DMS 273 (cell line): ENCODE results near the gene ERRFI1.
A peak's percentile ranks its signal among the peaks of the same experiment; 100 is the strongest.

Source experiments
- DNase-seq: peaks from one replicate; lab custom pipeline; 2025; ENCODE audit not compliant: unreplicated experiment; lab: John Stamatoyannopoulos, UW

The ERRFI1 gene

GRCh38 chr1:8043621-8044020 is 17.5 kb upstream of the ERRFI1 start:
- DNase-seq: no peak

DNA sequence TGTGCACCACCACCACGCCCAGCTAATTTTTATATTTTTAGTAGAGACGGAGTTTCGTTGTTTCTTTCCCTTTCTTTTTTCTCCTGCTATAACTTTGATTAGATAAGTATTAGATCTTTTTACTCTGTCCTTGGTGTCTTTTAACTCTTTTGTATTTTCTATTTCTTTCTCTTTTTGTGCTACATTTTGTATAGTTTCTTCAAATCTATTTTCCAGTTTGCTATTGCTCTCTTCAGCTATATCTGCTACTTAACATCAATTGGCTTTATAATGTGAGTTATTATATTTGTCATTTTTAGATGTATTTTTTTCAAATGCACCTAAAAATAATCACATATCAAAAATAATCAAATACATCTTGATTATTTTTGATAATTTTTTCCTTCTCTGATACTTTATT is 16.0 kb upstream of the ERRFI1 start:
- DNase-seq: no peak

DNA sequence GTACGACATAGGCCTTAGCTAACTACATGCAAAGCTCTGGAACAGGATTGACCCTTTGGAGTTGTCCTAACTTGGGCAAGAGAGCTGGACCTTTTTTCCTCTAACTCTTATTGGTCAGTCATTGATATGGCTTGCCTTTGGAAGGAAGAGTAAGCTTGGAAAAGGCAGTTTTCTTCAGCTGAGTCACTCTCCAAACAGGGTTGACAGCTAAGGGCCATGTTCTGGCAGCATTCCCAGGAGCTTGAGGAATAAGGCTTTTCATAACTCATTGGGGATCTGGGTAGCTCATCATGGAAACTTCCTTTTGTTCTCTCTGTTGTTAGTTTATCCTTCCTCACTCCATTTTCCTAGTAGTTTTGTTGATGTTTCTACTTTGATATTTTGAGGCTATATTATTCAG is 14.5 kb upstream of the ERRFI1 start:
- DNase-seq: peak; percentile 57

GRCh38 chr1:8039071-8039470 is 13.0 kb upstream of the ERRFI1 start:
- DNase-seq: no peak

- DNase-seq: no peak
These were observed 9.2 kb upstream of the ERRFI1 start for GRCh38 chr1:8035289-8035688.

GRCh38 chr1:8033322-8033721 is 7.2 kb upstream of the ERRFI1 start:
- no peak for DNase-seq

- DNase-seq: no peak
These were observed 6.3 kb upstream of the ERRFI1 start for GRCh38 chr1:8032366-8032910.

DNA sequence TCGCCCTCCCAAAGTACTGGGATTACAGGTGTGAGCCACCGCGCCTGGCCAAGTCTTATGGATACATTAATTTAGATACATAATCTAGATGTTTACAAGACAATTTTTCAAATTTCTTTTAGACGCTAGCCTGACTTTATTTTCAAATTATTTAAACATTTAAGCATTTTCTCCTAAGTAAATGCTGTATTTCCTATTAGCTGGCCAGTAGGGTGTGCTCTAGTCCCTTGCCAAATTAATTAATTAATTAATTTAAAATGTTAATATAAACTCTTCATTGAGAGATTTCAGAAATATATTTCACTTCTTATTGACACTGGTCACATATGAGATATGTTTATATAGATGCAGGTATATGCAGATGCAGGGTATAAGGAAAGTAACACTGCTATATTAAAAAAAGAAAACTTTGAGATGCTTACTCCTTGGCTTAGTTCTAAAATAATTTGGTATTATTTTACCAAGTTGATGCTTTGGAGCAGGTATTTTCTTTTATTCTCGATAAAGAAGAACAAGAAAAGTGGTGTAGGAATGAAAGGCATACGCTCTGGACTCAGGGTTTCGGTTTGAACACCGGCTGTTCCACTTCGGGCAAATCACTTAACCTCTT is 5.2 kb upstream of the ERRFI1 start:
- peak; percentile 59 for DNase-seq

- DNase-seq: no peak
These were observed 2.4 kb upstream of the ERRFI1 start for GRCh38 chr1:8028571-8028910.

DNA sequence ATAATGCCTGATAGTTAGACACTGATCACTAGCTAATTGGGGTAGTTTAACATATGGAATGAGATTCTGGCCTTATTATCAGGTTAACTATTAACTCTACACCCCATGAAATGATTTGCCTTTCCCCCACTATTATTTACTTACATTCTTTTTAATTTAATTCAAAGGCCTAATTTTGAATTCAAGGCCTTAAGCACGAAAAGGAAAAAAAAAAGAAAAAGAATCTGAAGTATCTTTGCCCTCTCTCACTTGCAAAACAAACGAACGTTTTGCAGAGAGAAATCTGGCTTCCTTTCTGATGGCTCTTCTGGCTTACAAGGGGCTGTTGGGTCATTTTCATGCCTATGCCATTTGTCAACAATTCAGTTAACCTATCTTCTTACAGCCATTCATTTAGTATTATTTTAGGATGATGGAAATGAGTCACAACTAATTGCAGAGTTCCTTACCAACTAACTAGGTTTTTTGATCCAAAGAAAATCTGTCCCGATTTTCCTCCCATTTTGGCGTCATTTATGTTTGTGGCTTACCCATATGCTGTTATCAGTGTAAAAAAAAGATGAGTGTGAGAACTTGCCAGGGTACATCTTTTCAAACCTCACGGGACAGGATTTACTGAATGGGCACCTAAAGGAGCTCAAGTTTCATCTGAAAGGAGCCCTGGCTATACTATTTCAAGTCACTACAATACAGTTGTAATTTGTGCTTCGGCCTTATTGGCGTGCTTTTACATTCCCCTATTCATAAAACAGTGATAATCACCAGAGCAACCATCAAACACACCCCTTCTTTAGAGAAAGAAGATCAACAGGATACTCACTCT is 1.9 kb upstream of the ERRFI1 start:
- peak; percentile 28 for DNase-seq

DNA sequence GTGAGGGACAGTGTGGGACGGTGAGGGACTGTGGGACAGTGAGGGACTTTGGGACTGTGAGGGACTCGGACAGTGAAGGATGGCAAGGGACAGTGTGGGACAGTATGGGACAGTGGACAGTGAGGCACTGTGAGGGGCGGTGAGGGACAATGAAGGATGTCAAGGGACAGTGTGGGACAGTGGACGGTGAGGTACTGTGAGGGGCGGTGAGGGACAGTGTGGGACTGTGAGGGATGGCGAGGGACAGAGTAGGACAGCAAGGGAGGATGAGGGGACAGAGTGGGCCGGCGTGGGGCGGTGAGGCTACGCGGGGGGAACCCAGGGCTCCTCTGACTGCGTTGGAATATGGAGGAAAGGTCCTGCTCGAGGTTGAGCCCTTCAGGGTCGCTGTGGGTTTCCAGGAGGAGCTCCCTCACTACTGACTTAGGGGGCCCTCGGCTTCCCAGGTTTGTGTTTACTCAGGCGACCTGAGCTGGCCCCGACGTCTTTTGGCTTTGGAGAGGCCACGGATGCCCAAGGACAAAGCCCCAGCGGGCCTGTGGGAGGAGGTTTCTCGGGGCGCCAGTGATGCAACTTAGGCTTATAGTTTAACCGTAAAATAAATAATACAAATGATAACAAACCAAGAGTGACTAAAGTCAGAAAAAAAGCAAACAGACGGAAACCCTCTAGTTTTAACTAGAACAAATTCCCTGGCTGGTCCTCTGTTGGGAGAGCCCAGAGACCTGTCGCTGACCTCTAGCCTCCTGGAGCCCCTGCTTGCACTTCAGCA is 1.1 kb upstream of the ERRFI1 start:
- DNase-seq: no peak

GRCh38 chr1:8025671-8026144 is 401 bp downstream of the ERRFI1 start:
- DNase-seq: no peak

DNA sequence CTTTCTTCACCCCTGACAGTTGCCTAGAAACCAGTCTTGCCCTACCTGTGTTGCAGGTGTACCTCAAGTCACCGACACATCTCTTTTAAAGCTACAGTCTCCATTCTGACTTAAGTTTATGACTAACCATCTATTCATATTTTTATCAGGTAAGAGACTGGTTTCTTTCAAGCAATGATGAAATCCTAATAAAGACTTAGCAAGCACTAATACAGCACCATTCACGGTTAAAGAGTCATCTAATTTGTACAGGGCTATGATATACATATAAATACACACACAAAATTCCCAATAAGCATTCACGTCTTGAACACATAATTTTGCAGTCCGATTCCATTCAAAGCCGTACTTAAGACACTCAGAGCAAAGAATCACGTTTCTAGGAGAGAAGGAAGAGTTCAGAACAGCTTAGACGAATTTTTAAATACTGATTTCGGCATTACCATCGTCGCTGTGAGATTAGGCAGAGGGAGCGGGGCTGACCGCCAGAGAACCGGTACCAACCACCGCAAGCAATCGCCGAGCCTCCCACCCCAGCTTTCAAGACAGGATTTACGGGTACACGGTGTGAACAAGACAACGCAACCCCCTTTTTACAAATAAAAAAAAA is 943 bp downstream of the ERRFI1 start:
- DNase-seq: peak; percentile 57

GRCh38 chr1:8024329-8024728 is 1.8 kb downstream of the ERRFI1 start:
- DNase-seq: no peak

DNA sequence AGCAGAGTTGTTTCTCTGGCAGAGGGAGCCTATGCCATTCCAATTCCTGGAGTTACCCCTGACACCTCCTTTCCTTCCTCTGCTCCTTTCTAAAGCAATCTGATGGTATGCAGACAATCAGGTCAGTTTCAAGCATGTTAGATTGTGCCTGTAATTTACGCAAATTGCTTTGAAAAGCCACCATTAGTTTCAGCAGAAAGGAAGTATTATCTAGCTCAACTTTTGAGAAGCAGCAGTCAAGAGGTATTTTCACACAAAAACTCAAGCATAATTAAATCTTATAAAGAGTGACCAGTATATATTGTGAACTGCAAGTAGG is 2.2 kb downstream of the ERRFI1 start:
- DNase-seq: no peak

GRCh38 chr1:8023287-8023994 is 2.7 kb downstream of the ERRFI1 start:
- no peak for DNase-seq

DNA sequence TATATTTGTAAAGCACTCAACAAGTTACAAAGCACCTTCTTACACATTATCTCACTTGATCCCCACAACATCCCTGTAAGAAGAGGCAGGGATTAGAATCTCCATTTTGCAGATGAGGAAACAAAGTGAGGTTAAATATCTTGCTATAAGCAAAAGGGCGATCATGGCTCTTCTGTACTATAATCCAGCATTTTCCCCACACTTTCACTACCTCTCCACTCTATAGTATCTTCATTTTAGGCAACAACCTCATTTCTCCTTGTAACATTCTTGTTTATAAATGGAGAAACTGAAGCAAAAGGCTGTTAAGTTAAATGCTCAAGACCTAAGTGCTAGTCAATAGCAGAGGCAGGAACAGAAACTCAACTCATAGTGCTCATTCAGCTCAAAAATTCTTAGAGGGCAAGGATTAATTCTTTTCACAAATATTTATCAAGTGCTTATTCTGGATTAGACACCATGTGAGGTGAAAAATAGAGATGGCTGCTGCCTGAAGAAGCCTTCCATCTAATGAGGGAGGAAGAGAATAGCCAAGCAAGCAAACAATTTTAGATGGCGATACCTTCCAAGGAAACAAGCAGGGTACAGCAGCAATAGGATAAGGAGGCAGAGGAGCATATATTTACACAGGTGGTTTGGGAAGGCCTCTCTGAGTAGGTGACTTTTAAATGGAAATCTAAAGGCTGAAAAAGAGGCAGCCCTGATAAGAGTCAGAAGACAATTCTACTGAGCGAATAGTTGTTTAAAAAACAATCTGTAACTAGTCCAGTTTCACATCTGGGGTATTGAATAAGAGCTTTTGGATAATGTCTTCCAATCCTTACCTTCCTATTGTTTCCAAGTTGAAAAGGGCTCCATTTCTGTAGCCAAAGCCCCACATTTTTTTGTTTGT is 3.5 kb downstream of the ERRFI1 start:
- no peak for DNase-seq

DNA sequence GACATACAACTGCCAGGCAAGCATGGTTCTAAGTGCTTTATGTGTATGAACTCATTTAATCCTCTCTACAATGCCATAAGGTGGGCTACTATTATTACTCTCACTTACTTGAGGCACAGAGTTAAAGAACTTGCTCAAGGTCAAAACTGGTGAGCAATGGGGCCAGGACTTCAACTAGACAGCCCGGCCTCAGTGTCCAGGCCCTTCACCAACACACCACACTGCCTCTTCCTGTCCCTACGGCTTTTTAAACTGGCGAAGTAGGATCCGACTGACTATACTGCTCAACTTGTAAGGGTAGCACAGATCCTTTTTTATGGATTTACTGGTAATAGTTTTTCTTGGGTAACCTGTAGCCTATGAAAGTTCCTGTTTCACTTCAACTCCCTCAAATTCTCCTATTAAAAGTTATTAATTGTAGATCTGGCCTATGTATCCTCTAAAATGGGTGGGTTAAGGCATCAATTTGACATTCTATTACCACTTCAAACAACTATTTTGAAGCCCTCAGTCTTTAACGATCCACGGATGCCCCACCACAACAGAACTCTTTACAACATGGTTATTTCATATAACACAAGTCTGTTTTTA is 4.3 kb downstream of the ERRFI1 start:
- no peak for DNase-seq

GRCh38 chr1:8020032-8020431 is 6.1 kb downstream of the ERRFI1 start:
- no peak for DNase-seq
